Endometrial microvascular endothelial cells (primary cell): ENCODE data around the gene PDYN. TPM values are rescaled to one million over a fixed set of nuclear protein-coding genes. Genes with fewer than 3 reads are reported as not detected.

Experiments
- in situ Hi-C: cut with HindIII; loops from 2 replicates; pipeline ENCODE4 v1.10.0; 2017; ENCODE audit warnings: low sequenced_read_pairs, low pct_unique_long_range_greater_than_20kb; ENCODE audit errors: inconsistent ontology term
- total RNA-seq: library from RNA; depleted of rRNA; stranded (reverse); fragments of >200 nt; gene quantifications from one replicate; pipeline ENCODE4 v1.2.3, GENCODE V29; 2015; ENCODE audit errors: inconsistent ontology term

PDYN gene
- total RNA-seq, 1 donor from 2014 or later: not detected

DNA sequence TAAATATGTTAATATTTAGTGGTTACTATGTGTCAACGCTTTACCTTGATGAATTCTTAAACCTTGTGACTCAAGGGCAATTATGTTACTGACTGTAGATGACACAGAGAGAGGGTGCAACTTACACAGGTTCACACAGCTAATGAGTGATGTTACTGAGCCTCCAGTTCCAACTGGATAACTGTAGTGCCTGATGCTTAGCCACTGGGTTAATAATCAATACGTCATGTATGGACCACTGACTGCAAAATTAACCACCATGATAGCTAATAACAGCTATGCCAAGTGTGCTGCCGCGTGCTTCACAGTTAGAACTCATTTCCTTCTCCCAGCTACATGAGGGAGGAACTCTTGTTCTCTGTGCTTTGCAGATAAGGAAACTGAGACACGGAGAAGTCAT lies 53.3 kb downstream of the PDYN start:
- in situ Hi-C loops: no loop called here

DNA sequence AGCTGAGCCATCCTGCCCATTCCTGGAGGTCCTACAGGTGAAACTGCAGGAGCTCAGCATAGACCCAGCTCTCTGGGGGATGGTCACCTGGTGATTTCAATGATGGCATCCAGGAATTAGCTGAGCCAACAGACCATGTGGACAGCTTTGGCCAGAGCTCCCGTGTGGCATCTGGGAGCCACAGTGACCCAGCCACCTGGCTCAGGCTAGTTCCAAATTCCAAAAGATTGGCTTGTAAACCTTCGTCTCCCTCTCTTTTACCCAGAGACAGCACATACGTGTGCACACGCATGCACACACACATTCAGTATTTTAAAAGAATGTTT lies 54.6 kb downstream of the PDYN start:
- in situ Hi-C loops: no loop called here

DNA sequence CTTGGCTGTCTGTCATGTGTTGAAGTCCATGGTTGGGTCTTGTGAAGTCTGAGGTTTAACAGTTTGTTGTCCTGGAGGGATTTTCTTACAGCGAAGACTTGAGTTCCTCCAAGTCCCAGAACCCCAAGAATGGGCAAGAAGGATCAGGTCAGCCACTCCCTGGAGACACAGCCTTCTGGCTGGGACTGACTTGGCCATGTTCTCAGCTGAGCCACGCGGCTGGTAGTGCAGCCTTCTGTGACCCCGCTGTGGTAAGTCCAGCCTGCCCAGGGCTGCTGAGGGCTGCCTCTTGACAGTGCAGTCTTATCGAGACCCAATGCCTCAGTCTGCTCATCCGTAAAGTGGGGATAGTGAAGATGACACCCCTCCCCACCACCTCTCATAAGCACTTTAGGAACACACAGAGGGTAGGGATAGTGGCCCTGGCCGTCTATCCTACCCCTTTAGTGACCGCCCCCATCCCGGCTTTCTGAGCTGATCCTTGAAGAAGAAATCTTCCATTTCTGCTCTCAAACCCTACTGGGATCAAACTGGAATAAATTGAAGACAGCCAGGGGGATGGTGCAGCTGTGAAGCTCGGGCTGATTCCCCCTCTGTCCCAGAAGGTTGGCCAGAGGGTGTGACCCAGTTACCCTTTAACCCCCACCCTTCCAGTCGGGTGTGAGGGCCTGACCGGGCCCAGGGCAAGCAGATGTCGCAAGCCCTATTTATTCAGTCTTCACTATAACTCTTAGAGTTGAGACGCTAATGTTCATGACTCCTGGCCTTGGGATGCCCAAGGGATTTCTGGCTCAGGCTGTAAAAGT lies 55.2 kb downstream of the PDYN start:
- in situ Hi-C loops: no loop called here

DNA sequence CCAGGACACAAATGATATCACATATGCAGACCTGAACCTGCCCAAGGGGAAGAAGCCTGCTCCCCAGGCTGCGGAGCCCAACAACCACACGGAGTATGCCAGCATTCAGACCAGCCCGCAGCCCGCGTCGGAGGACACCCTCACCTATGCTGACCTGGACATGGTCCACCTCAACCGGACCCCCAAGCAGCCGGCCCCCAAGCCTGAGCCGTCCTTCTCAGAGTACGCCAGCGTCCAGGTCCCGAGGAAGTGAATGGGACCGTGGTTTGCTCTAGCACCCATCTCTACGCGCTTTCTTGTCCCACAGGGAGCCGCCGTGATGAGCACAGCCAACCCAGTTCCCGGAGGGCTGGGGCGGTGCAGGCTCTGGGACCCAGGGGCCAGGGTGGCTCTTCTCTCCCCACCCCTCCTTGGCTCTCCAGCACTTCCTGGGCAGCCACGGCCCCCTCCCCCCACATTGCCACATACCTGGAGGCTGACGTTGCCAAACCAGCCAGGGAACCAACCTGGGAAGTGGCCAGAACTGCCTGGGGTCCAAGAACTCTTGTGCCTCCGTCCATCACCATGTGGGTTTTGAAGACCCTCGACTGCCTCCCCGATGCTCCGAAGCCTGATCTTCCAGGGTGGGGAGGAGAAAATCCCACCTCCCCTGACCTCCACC lies 56.4 kb downstream of the PDYN start:
- in situ Hi-C loops: no loop called here

DNA sequence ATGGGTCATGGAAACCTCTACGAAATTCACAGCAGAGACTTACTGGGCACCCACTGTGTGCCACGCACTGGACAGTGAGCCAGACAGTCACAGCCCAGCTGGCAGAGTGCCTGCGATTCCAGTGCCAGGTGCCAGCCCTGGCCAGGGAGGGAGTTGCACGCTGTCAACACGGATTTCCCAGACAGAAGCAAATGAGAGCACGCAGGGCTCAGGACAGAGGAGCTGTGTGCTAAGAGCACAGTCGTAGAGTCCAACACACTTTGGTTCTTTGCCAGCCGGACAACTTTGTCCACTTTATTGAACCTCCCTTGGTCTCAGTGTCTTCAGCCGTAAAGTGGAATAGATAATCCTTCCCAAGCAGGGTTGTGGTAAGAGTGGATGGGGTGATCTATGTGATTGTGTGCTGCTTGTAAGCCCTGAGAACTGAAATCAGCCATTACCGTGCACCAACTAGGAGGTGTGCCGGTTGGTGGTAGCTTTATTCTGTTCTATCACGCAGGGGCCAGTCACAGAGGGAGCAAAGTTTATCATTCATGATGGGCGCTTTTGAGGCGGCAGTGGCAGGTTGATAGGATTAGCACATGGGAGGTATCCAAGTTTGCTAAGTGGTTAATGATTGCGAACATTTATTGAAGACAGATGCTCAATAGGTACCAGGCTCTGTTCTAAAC lies 58.0 kb downstream of the PDYN start:
- in situ Hi-C loops: no loop called here

DNA sequence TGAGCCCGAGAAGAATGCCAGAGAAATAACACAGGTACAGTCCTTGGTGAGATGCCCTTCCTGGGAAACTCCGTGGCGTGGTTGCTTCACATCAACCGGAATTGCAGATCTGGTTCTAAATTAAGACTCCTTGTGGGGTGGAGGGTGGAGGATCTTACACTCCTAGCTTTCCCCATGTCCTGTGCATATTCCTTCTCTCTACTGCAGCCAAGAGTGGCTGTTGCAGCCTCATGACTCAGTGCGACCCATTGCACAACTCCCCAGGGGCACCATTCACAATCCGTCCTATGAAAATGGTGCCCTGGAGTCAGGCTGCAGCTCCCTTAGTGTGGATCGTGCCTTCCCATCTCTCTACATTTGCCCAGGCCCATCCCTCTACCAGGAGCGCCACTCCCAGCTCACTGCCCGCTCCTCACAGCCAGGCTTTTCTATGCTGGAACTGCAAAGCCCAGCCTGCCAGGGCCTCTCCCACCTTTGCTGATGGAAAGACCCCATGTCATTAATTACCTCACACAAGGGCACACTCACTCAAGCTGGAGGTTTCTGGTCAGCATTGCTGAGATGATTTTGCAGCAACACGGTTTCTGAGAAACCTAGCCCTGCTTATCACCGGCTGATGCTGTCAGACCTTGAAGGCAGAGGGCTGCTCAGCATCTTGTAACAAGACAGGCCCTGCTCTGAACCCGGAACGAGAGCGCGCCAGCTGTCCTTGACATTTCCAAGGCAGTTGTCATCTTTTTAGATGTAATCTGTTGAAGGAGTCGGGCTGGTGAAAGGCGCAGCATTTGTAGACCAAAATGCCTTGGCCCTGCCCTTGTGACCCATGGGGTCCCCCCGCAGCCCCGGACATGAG lies 58.9 kb downstream of the PDYN start:
- in situ Hi-C loops: no loop called here

DNA sequence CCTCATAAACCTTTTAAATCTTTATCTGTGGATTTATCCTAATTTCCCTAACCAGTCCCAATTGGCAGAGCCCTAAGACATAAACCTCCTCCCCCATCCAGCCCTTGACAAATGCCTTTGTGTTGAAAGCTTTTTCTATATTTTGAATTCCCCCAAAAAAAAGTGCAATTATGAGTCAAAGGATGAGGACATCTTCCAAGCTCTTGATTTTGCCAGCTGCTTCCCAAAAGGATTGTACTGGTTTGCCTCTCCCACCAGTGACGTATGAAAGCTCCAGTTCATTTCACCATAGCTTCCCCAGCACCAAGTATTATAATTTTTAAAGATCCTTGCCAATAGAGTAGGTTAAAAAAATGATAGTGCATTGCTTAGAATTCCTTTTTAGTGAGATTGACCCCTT lies 59.7 kb downstream of the PDYN start:
- in situ Hi-C loops: no loop called here

DNA sequence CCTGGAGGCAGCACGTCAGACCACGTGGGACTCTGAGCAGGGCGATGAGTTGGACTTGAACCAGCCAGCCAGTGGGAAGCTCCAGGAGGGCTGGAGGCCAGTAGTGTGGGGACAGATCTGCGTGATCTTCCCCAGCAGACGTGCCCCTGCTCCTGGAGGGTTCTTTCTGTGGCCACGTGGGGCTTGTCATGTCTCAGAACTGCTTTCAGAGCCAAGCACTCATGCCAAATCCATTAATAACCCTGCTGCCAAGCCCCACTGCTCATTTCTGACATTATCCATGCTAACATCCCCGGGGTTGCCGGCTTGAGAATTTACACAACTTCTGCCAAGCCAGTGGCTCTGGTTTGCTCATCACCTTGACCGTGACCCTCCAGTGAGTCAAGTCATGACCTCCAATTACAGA lies 60.4 kb downstream of the PDYN start:
- in situ Hi-C loops: no loop called here

DNA sequence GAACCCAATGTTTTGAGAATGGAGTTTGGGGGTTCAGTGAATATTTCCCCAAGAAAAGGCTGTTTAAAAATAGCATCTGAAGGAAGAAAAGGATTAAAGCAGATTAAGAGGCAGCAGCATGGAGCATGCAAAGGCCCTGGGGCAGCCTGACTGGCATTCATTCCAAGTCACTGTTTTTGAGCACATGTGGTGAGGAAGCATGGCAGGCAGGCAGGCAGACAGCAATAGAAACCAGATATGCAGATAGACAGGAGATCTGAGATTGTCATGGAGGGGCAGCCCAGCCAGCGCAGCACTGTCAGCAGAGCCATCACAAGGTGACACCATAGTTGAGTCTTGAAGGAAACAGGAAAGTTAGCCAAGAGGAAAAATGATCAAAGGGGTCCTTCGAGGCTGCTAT lies 60.9 kb downstream of the PDYN start:
- in situ Hi-C loops: no loop called here

DNA sequence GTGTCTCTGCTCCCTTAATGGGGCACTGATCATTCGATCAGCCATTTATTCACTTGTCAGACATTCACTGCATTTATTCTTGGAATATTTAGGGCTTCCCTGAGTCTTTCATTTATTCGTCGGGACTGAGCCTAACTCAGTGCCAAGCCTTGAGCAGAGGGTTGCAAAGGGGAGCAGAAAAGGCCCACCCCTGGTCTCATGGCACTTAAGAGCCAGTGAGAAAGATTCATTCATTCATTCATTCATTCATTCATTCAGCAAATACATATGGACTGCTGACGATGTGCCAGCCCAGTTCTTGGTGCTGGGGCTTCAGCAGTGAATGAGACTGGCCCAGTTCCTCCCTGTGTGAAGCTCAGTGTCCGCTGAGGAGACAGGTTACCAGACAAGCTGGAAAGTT lies 62.0 kb downstream of the PDYN start:
- in situ Hi-C loops: no loop called here

DNA sequence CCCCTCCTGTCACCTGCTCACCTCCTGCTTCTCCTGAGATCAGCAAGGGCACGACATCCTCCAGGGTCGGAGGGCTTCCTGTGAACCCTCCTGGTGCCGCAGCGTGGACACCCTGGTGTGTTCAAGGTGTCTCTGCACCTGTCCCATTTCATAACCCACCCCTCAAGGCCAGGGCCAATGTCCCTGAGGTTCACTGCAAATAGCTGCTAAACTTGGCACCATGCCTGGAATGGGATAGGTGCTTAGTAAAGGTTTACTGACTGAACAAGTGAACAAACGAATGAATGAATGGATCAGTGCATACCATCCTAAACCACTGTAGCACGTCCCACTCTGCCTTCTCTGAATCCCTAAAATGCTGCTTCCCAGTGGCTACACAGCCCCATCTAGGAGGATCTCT lies 63.7 kb downstream of the PDYN start:
- in situ Hi-C loops: no loop called here

DNA sequence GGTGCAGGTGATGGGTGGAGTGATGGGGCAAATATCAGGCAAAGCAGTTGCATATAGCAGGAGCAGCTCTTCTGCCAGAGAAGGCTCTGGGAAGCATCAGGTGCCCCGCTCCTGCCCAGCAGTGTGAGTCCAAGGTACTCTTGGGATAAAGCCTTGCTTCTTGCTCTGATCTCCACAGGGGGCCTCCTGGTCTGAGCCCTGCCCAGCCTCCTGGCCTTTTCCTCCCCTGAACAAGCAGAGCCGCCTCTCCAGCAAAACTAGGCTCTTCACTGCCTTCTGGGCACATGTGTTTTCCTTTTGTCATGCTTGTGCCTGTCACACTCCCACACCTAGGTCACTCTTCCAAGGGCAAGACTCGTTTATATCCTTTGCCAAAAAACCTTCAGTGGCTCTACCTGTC lies 64.4 kb downstream of the PDYN start:
- in situ Hi-C loops: no loop called here

DNA sequence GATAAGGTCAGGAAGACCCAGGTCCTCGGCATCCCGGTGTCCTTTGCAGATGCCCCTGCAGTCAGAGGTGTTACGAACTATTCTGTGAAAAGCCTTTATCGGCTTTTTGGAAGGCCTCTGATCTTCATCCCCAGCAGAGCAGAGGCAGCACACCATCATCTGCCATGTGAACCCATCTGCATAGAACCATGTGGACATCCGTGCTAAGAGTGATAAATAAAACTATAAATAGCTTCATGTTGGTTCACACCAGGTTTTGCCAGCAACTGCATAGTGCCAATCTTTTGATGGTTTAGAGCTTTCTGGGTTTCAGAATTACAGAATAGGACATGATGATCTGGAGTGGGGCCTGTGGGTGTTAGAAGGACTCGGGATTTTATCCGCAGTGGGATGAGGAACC lies 65.1 kb downstream of the PDYN start:
- in situ Hi-C loops: no loop called here

Other genes with a start within 250 kb of the PDYN start
- gene SIRPA, start 98.7 kb downstream of the PDYN start, total RNA-seq: 14.0 TPM
- 11.2 TPM for gene STK35, start 107.8 kb upstream of the PDYN start, total RNA-seq